ENCODE results near the gene NTN1.
"Not testable (repeated sequence)": the region's sequence is repeated elsewhere in the genome, so short reads cannot be mapped to it uniquely, and the experiment has no call there.

The NTN1 gene

DNA sequence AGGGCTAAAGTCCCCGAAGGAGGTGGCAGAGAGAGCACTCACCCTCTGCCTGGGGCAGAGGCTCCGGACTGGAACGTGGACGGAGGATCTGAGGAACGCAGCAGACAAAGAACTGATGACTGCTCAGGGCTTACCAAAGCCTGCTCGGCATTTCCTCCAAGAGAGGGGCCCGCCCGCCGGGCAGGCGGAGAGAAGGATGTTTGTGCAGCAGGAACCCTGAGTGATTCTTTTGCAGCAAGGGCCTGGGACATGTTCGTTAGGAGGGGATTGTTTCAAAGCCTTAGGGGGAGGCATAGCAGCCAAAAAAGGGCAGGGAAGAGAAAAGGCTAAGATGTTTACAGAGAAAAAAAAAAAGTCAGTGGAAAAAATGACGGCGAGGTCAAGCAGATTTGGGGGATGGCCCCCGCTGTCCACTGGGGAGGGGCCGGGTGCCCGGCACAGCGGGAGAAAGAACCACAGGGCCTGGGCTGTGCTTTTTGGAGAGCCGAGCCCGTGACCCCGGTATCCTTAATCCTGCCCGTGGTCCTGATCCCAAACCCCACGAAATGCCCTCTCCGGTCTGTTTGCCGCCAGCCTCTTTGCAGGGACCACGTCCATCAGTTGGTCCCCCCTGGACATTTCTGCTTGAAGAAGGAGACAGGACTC lies 129.3 kb downstream of the NTN1 start:
- ChIA-PET POLR2A (no interaction called here), CTCF (no interaction called here)
- H3K4me1 ChIP-seq (ENCODE audit: control insufficient read depth, insufficient read depth, low read length) = peaks cover 16% of the 10 kb centered on the region
- H3K36me3 ChIP-seq (ENCODE audit: control insufficient read depth in 2 of 2, insufficient read depth in 1 of 2, low read length in 2 of 2) = no peaks in the 10 kb centered on the region
- H3K4me3 ChIP-seq (ENCODE audit: low read depth, low read length) = no peak overlapping the region
- no peaks in the 10 kb centered on the region for H3K9me3 ChIP-seq (ENCODE audit: control insufficient read depth, insufficient read depth, low read depth, low read length)
- 0 out of 2 replicates have a peak, but pooled peaks have one; percentile 61 for TF ChIP-seq ZNF202 (tag by site-specific recombination; IDR thresholded peaks at IDR 0.05; ENCODE audit: borderline replicate concordance)
- 0 out of 2 replicates have a peak, but pooled peaks have one; percentile 26 for TF ChIP-seq ZNF341 (tag by site-specific recombination; IDR thresholded peaks at IDR 0.05; ENCODE audit: low read depth)
- TF ChIP-seq, protein P1, sequence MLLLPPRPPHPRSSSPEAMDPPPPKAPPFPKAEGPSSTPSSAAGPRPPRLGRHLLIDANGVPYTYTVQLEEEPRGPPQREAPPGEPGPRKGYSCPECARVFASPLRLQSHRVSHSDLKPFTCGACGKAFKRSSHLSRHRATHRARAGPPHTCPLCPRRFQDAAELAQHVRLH (tag by site-specific recombination; IDR thresholded peaks at IDR 0.05) = no peak
- H3K27ac ChIP-seq (ENCODE audit: extremely low read depth, low read depth, low read length) = peak overlapping the region; percentile 22; the same call in 1 of the 2 replicates

- Histone ChIP-seq H3K36me3 (ENCODE audit: control insufficient read depth in 2 of 2, insufficient read depth in 1 of 2, low read length in 2 of 2) (no peaks in the 10 kb centered on the region), H3K4me3 (ENCODE audit: low read depth, low read length) (no peak overlapping the region), H3K27ac (ENCODE audit: extremely low read depth, low read depth, low read length) (peak overlapping the region; percentile 22; the same call in 1 of the 2 replicates), H3K4me1 (ENCODE audit: control insufficient read depth, insufficient read depth, low read length) (peaks cover 16% of the 10 kb centered on the region), H3K9me3 (ENCODE audit: control insufficient read depth, insufficient read depth, low read depth, low read length) (no peaks in the 10 kb centered on the region)
- ChIA-PET POLR2A (no interaction called here), CTCF (no interaction called here)
- TF ChIP-seq, protein P2, sequence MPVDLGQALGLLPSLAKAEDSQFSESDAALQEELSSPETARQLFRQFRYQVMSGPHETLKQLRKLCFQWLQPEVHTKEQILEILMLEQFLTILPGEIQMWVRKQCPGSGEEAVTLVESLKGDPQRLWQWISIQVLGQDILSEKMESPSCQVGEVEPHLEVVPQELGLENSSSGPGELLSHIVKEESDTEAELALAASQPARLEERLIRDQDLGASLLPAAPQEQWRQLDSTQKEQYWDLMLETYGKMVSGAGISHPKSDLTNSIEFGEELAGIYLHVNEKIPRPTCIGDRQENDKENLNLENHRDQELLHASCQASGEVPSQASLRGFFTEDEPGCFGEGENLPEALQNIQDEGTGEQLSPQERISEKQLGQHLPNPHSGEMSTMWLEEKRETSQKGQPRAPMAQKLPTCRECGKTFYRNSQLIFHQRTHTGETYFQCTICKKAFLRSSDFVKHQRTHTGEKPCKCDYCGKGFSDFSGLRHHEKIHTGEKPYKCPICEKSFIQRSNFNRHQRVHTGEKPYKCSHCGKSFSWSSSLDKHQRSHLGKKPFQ (tag by site-specific recombination; IDR thresholded peaks at IDR 0.05) = peak; percentile 74; the same call in 1 of the 2 replicates
- TF ChIP-seq SCRT2 (tag by site-specific recombination; IDR thresholded peaks at IDR 0.05) (0 out of 2 replicates have a peak, but pooled peaks have one; percentile 29), GLIS1 (tag by site-specific recombination; IDR thresholded peaks at IDR 0.05) (0 out of 2 replicates have a peak, but pooled peaks have one; percentile 39), TCF7L2 (IDR thresholded peaks at IDR 0.05; ENCODE audit: borderline replicate concordance, low read depth, low read length) (peak; percentile 75; the same call in 1 of the 2 replicates), ZNF548 (tag by site-specific recombination; IDR thresholded peaks at IDR 0.05) (no peak), SCRT1 (tag by site-specific recombination; IDR thresholded peaks at IDR 0.05; ENCODE audit: borderline replicate concordance) (peak; percentile 39; the same call in 1 of the 2 replicates), ZNF677 (tag by site-specific recombination; IDR thresholded peaks at IDR 0.05) (no peak)
Observed at GRCh38 chr17:9151091-9151490, 129.8 kb downstream of the NTN1 start.

DNA sequence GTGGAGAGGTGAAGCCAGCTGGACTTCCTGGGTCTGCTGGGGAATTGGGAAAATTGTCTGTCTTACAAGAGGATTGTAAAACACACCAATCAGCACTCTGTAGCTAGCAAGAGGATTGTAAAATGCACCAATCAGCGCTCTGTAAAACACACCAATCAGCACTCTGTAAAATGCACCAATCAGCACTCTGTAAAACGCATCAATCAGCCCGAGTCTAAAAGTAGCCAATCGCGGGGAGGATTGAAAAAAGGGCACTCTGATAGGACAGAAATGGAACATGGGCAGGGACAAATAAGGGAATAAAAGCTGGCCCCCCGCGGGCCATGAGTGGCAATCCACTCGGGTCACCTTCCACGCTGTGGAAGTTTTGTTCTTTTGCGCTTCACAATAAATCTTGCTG lies 130.4 kb downstream of the NTN1 start:
- H3K9me3 ChIP-seq (ENCODE audit: control insufficient read depth, insufficient read depth, low read depth, low read length); H3K4me3 ChIP-seq (ENCODE audit: low read depth, low read length); POLR2A ChIA-PET; CTCF ChIA-PET; H3K36me3 ChIP-seq (ENCODE audit: control insufficient read depth in 2 of 2, insufficient read depth in 1 of 2, low read length in 2 of 2); H3K27ac ChIP-seq (ENCODE audit: extremely low read depth, low read depth, low read length): not testable (repeated sequence)
- H3K4me1 ChIP-seq (ENCODE audit: control insufficient read depth, insufficient read depth, low read length) = peaks cover 16% of the 10 kb centered on the region

DNA sequence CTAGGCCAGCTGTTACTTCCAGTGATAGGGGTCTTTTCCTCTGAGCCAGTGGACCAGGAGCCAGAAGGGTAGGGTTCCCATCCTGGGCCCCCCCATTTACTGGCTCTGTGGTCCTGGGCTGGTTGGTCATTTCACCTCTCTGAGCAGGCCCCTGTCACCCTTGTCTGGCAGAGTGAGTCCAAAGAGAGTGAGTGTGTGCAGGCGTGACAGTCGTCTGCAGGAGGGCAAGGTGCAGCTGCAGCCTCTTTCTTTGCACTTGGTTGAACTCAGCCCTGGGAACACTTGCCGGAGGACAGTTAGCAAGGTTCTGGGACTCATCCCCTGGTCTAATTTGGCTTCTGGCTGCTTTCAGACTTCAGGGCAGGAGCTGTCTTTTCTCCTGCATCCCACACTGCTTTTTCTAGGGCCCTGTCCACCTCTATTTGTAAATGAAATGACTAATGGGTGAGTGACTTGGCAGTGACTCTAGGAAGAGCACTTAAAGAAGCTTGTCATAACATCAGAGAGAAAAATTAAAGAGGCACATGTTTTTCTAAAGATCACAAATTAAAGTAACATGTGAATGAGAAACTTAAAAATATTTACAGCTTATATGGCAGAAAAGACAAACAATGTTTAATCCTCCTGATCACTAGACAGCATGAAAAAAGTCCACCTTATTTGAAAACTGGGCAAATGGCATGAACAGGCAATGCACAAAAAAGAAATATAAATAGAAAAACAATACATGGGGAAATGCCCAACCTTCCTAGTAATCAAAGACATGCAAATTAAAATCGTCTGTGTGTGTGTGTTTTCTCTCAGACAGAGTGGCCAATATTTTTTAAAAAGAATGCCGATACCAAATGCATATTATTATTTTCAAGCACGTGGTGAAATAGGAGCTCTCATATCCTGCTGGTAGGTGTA lies 137.5 kb downstream of the NTN1 start:
- peaks cover 6 to 16% of the 10 kb centered on the region in 2 experiments; a peak in 2 of 3 replicates for H3K36me3 ChIP-seq (ENCODE audit: control insufficient read depth in 2 of 2, insufficient read depth in 1 of 2, low read length in 2 of 2)
- no peaks in the 10 kb centered on the region for H3K4me1 ChIP-seq (ENCODE audit: control insufficient read depth, insufficient read depth, low read length)
- no peak overlapping the region for H3K4me3 ChIP-seq (ENCODE audit: low read depth, low read length)
- CTCF ChIA-PET = interaction anchor here (1.4 kb wide), 1 partner anchor 20 kb away, joined by 5 read pairs; no protein-coding TSS in a partner anchor
- POLR2A ChIA-PET = no interaction called here
- H3K27ac ChIP-seq (ENCODE audit: extremely low read depth, low read depth, low read length) = no peak overlapping the region
- H3K9me3 ChIP-seq (ENCODE audit: control insufficient read depth, insufficient read depth, low read depth, low read length) = no peaks in the 10 kb centered on the region
- TF ChIP-seq ZNF658 (tag by site-specific recombination; IDR thresholded peaks at IDR 0.05) (no peak), SETDB1 (IDR thresholded peaks at IDR 0.05; ENCODE audit: insufficient read length, low read length) (peak; percentile 54)

Measured in HEK293 (cell line).